GM12875 (cell line): ENCODE measurements around the gene ANP32A.

ENCODE experiments used
- H3K4me3 ChIP-seq: one replicate; pipeline ENCODE4 v1.5.1; 2011; ENCODE audit warnings: low read depth, low read length, control low read depth
- TF ChIP-seq, protein P1 (sequence below): IDR thresholded peaks from 2 replicates; pipeline ENCODE4 v1.5.1; 2011; ENCODE audit warnings: low read depth, mild to moderate bottlenecking, control low read depth, inconsistent platforms, low read length, moderate library complexity, borderline replicate concordance; ENCODE audit not compliant: insufficient read depth

ANP32A gene

DNA sequence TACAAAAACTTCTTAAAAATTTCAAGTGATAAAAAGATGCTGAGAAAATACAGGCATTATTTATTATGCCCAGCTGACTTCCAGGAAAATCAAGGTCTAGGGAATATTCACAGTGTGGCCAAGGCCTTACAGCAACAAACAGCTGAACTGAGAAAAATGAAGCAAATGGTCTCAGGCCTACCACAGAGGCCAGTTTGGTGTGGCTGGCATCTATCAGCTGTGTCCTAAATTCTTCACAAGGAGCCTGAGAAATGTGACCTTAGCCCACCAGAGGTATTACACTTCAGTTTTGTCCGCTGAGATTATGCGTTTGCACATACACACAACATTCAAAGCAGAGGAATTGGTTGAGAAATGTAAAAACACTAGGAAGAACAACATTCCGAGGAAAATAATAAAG lies 77.4 kb downstream of the ANP32A start:
- no peak overlapping the region for H3K4me3 ChIP-seq
- TF ChIP-seq, protein P1, sequence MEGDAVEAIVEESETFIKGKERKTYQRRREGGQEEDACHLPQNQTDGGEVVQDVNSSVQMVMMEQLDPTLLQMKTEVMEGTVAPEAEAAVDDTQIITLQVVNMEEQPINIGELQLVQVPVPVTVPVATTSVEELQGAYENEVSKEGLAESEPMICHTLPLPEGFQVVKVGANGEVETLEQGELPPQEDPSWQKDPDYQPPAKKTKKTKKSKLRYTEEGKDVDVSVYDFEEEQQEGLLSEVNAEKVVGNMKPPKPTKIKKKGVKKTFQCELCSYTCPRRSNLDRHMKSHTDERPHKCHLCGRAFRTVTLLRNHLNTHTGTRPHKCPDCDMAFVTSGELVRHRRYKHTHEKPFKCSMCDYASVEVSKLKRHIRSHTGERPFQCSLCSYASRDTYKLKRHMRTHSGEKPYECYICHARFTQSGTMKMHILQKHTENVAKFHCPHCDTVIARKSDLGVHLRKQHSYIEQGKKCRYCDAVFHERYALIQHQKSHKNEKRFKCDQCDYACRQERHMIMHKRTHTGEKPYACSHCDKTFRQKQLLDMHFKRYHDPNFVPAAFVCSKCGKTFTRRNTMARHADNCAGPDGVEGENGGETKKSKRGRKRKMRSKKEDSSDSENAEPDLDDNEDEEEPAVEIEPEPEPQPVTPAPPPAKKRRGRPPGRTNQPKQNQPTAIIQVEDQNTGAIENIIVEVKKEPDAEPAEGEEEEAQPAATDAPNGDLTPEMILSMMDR, result no peak

DNA sequence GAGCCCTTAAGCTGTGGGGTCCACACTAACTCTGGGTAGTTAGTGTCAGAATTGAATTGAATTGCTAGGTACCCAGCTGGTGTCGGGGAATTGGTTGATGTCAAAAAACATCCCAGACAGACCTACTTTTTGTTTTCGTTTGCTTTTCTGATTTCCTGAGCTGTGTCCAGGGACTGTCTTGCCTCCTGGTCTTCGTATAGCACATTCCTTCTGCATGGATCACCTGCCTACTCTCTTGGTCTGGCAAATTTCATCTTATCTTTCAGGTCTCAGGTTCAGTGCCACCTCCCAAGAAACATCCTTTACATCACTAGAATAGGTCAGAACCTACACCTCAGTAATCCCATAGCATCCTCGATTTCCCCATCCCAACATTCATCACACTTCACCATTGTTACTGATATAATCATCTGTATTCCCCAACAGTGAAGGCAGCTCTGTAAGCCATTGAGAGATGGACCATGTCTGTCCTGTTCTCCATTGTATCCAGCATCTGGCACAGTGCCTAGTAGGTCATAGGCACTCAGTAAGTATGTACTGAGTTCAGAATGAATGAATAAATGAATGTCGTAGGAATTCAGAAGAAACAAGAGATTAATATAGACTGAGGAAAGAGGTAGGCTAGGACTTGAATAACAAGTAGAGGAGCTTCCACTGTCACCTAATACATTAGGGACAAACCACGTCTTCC lies 81.2 kb downstream of the ANP32A start:
- TF ChIP-seq, protein P1, result no peak
- H3K4me3 ChIP-seq, result no peak overlapping the region

DNA sequence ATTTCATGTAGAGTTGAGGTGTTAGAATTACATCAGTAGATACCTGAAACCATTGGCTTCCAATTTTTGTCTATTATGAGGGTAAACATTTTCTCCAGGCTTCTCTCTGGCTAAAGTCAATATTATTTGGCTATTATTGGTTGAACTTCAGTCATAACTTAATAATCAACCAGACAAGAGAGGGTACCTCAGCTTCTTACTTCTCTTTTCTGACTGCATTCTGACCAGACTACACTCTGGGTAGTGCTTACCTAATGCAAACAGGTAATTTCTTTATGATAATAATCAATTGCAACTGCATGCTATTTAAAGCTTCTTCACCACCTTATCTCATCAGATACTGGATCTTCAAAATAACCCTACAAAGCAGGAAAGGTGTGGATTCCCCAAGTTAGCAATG lies 85.1 kb downstream of the ANP32A start:
- no peak overlapping the region for H3K4me3 ChIP-seq
- TF ChIP-seq, protein P1, result no peak

DNA sequence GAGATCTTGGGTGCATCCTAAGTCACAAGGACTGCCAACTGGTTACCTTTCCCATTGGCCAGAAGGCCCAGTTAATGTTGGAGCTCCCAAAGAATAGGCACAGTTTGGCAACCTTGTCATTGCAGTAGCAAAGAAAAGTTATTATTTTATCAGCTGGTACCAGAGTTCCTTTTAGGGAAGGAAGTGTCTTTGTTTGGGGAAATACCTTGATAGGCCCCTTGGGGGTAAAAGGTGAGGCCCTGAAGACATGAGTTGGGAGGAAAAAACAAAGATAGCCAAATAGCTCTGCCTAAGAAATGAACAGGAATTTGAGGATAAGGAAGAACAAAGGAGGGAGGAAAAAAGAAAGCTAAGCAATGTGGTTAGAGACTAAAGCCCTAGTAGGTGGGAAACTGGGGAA lies 85.8 kb downstream of the ANP32A start:
- TF ChIP-seq, protein P1, result no peak
- H3K4me3 ChIP-seq, result no peak overlapping the region

DNA sequence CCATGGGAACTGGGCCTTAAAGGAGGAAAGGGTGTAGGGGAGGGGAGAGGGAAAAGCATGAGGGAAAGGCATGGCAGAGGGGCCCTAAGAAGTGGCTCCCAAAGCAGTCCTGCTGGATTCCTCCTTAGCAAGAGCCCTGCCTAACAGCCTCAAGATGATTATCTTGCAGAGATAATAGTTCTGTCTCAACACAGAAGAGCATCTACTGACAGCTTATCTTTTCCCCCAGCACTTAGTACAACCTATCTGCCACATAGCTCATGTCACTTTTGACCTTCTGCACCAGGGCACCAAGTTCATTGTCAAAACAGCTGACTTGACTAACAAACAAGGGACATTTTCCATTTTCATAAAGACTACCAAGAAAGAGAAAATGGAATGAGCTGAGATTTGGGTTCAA lies 86.3 kb downstream of the ANP32A start:
- H3K4me3 ChIP-seq, result no peak overlapping the region
- TF ChIP-seq, protein P1, result no peak

DNA sequence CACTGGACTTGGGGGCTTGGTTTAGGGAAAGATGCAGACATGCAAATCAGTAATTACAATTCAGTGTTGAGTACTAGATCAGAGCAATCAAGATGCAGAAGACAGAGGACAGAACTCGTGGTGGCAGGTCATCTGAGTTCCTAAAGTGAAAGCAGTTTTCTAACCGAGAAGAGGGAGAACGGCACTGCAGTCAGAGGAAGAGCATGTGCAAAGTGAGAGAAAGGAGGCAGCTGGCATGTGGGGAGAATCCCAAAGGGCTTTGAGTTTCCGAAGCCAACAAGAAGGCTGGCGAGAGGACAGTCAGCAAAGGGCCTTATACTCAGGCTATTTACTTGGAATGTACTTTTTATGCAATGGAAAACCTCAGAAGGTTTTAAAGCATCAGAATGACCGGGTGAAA lies 87.0 kb downstream of the ANP32A start:
- TF ChIP-seq, protein P1, result no peak
- H3K4me3 ChIP-seq, result no peak overlapping the region

DNA sequence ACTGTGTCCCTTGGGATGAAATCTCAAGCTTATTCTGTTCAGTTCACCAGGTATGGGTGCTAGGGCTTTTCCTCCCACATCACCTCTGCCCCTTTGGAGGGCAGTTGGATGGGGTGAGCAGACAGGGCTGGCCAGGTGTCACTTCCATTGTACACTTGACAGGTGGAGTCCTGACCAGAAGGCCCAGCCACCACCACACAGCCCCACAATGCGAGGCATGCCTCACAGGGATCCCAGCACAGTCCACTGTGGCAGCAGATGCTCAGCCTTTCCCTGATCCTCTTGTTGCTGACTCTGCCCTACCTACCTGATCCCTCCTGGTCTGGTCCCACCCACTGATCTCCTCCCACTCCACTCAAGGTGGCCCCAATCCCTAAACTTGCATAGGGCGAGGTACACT lies 88.2 kb downstream of the ANP32A start:
- TF ChIP-seq, protein P1, result no peak
- no peak overlapping the region for H3K4me3 ChIP-seq
